Common myeloid progenitor, CD34-positive (primary cell): ENCODE results near the gene ALG8.

Source experiments
- CTCF ChIA-PET: fragments of 350-600 bp; sonication (Branson Sonifier 250); formaldehyde crosslinking; loops from one replicate; lab custom pipeline; 2021; ENCODE audit warnings: antibody characterized with exemption; lab: Charles Lee
- POLR2A ChIA-PET: fragments of 350-600 bp; sonication (Branson Sonifier 250); formaldehyde crosslinking; loops from one replicate; lab custom pipeline; 2021; ENCODE audit warnings: antibody characterized with exemption; lab: Charles Lee
- DNase-seq, 3 donors: peaks; one replicate each; pipeline versions ENCODE4 v3.0.0 to v3.0.0-alpha.2; 2013
- H3K27ac ChIP-seq, 2 experiments: 1 replicate in 1 of 2; 2 replicates in 1 of 2; pipeline ENCODE4 v1.7.0; 2013; ENCODE audit warnings: inconsistent platforms in 2 of 2, low read length in 2 of 2, mild to moderate bottlenecking in 2 of 2, low read depth in 1 of 2, moderate library complexity in 1 of 2; ENCODE audit not compliant: severe bottlenecking in 2 of 2, insufficient read depth in 1 of 2, poor library complexity in 1 of 2
- H3K27me3 ChIP-seq, 5 experiments: replicated peaks in 2 of 5; 1 replicate in 3 of 5; 2 replicates in 2 of 5; pipeline versions ENCODE4 v1.6.1 to v1.7.0; 2013; ENCODE audit warnings: low read length in 4 of 5, mild to moderate bottlenecking in 2 of 5, moderate library complexity in 2 of 5, inconsistent platforms in 1 of 5; ENCODE audit not compliant: insufficient read depth in 5 of 5, control insufficient read depth in 4 of 5
- H3K36me3 ChIP-seq, 4 experiments: 1 replicate in 2 of 4; 2 replicates in 2 of 4; pipeline versions ENCODE4 v1.6.1 to v1.7.0; 2013; ENCODE audit warnings: low read length in 3 of 4, control low read depth in 1 of 4, mild to moderate bottlenecking in 1 of 4; ENCODE audit not compliant: control insufficient read depth in 4 of 4, insufficient read depth in 4 of 4
- H3K4me1 ChIP-seq, 4 experiments: 1 replicate in 3 of 4; 2 replicates in 1 of 4; pipeline versions ENCODE4 v1.6.1 to v1.7.1; 2013; ENCODE audit warnings: low read length in 3 of 4, mild to moderate bottlenecking in 3 of 4, control low read depth in 1 of 4, inconsistent platforms in 1 of 4, moderate library complexity in 1 of 4; ENCODE audit not compliant: control insufficient read depth in 4 of 4, insufficient read depth in 4 of 4; ENCODE audit errors: control extremely low read depth in 1 of 4
- H3K4me3 ChIP-seq, 7 experiments: 1 replicate in 4 of 7; 2 replicates in 3 of 7; pipeline versions ENCODE4 v1.5.1 to v1.7.0; 2013; ENCODE audit warnings: mild to moderate bottlenecking in 7 of 7, low read length in 6 of 7, moderate library complexity in 6 of 7, inconsistent platforms in 2 of 7, low read depth in 2 of 7, control low read depth in 1 of 7; ENCODE audit not compliant: insufficient read depth in 4 of 7, control insufficient read depth in 1 of 7; ENCODE audit errors: extremely low read depth in 1 of 7
- H3K9me3 ChIP-seq, 5 experiments: 1 replicate in 4 of 5; 2 replicates in 1 of 5; pipeline versions ENCODE4 v1.6.1 to v1.7.1; 2013; ENCODE audit warnings: low read length in 4 of 5, mild to moderate bottlenecking in 2 of 5, inconsistent platforms in 1 of 5, low read depth in 1 of 5, moderate library complexity in 1 of 5; ENCODE audit not compliant: control insufficient read depth in 4 of 5, insufficient read depth in 2 of 5; ENCODE audit errors: control extremely low read depth in 1 of 5
- whole genome bisulfite sequencing: methylation state at CpG from one replicate; pipeline ENCODE4 v1.1.5; 2013; ENCODE audit not compliant: insufficient coverage; 5-methylcytosine and 5-hydroxymethylcytosine counted together

The ALG8 gene

GRCh38 chr11:78065203-78065602 is 74.2 kb downstream of the ALG8 start:
- no peak overlapping the region for H3K4me3 ChIP-seq
- 100% methylated on average over 1 of the region's 2 CpGs for WGBS
- H3K27me3 ChIP-seq: no peaks in the 10 kb centered on the region
- H3K9me3 ChIP-seq: no peaks in the 10 kb centered on the region
- CTCF ChIA-PET: interaction anchor here (1.2 kb wide), 1 partner anchor 17 kb away, joined by 5 read pairs; no protein-coding TSS in a partner anchor
- peaks cover 0 to 4% (median 0%) of the 10 kb centered on the region in 4 experiments for H3K4me1 ChIP-seq
- no peak overlapping the region for H3K27ac ChIP-seq
- H3K36me3 ChIP-seq: peaks cover 2 to 24% (median 13%) of the 10 kb centered on the region in 4 experiments
- DNase-seq: no peak
- POLR2A ChIA-PET: interaction anchor here (0.5 kb wide), 1 partner anchor 9 kb away, joined by 6 read pairs; no protein-coding TSS in a partner anchor

GRCh38 chr11:78063440-78064181 is 75.8 kb downstream of the ALG8 start, which contains the start of gene THRSP:
TSS of gene THRSP (plus strand) at chr11:78063861. CDS start at chr11:78063882, 21 bp downstream.
- H3K4me3 ChIP-seq: no peak within 1 kb of the TSS
- ChIA-PET POLR2A (no interaction called here), CTCF (interaction anchor here (0.7 kb wide), 1 partner anchor 20 kb away, joined by 3 read pairs; no protein-coding TSS in a partner anchor)
- peaks cover 0 to 4% (median 0%) of the 10 kb centered on the region in 4 experiments for H3K4me1 ChIP-seq
- no peaks in the 10 kb centered on the region for H3K27me3 ChIP-seq
- 98% methylated on average over 13 of the region's 14 CpGs for WGBS
- peaks cover 0 to 8% (median 3%) of the 10 kb centered on the region in 4 experiments for H3K36me3 ChIP-seq
- no peak for DNase-seq
- no peaks in the 10 kb centered on the region for H3K9me3 ChIP-seq
- H3K27ac ChIP-seq: no peak within 1 kb of the TSS

DNA sequence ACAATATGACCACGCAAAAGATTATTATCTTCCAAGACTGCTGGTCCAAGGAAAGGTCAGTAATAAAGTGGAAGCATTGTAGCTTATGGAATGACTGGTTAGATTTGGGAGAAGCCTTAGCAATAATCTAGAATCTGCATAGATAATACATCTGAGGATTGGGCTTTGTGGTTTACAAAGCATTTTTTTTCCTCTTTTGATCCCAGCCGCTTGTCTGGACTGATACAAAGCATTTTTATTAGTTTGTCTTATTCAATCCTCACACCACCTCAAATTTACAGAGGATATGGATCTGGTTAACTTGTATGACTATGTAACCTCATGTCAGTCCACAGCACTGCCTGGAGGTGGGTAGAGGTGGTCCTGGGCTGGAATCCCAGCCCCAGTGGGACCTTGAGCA is 76.8 kb downstream of the ALG8 start:
- ChIA-PET POLR2A (no interaction called here), CTCF (interaction anchor here (0.6 to 1.9 kb wide), 3 partner anchors 11 to 28 kb away, joined by 3 to 4 read pairs (median 4); no protein-coding TSS in a partner anchor)
- no peaks in the 10 kb centered on the region for H3K27me3 ChIP-seq
- no peak overlapping the region for H3K27ac ChIP-seq
- DNase-seq: no peak
- peaks cover 0 to 5% (median 2%) of the 10 kb centered on the region in 4 experiments for H3K36me3 ChIP-seq
- no CpG with 5 or more reads among the region's 2 CpGs for whole genome bisulfite sequencing
- H3K4me1 ChIP-seq: peaks cover 0 to 4% (median 0%) of the 10 kb centered on the region in 4 experiments
- no peaks in the 10 kb centered on the region for H3K9me3 ChIP-seq
- no peak overlapping the region for H3K4me3 ChIP-seq

GRCh38 chr11:78061921-78062311 is 77.5 kb downstream of the ALG8 start:
- H3K4me3 ChIP-seq: no peak overlapping the region
- POLR2A ChIA-PET: no interaction called here
- H3K27me3 ChIP-seq: no peaks in the 10 kb centered on the region
- 100% methylated on average over 2 of the region's 4 CpGs for WGBS
- CTCF ChIA-PET: interaction anchor here (1.9 kb wide), 1 partner anchor 11 kb away, joined by 4 read pairs; no protein-coding TSS in a partner anchor
- no peaks in the 10 kb centered on the region for H3K9me3 ChIP-seq
- H3K27ac ChIP-seq: no peak overlapping the region
- DNase-seq: no peak
- H3K4me1 ChIP-seq: peaks cover 0 to 4% (median 0%) of the 10 kb centered on the region in 4 experiments
- no peaks in the 10 kb centered on the region for H3K36me3 ChIP-seq

DNA sequence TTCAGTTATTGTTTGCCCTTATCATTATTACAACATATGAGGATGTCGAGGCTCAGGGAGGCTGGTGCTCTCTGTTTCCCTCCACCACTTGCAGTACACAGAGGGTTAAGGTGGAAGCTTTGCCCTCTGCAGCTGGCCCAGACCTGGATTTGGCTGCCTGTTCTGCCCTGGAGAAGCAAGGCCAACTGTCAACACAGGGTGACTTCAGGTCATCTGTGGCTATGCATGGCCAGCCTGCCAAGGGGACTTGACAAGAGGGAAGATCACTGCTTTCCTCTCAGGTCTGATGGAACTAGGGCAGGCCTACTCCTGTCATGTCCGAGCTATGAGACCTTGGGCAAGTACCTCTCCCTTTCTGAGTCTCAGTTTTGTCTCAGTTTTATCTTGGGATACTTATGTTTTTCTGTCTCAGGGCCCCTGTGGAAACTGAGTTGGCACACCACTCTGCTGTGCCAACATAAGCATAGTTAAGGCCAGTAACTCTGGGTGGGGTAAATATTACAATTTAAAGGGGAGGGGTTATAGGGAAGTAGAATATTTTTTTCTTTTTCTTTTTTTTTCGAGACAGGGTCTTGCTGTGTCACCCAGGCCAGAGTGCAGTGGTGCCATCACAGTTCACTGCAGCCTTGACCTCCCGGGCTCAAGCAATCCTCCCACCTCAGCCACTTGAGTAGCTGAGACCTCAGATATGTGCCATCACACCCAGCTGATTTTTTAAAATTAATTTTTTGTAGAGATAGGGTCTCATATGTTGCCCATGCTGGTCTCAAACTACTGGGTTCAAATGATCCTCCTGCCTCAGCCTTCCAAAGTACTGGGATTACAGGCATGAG is 78.1 kb downstream of the ALG8 start:
- Histone ChIP-seq H3K9me3 (no peaks in the 10 kb centered on the region), H3K36me3 (no peaks in the 10 kb centered on the region), H3K27me3 (no peaks in the 10 kb centered on the region), H3K27ac (no peak overlapping the region), H3K4me3 (no peak overlapping the region), H3K4me1 (peaks cover 0 to 4% (median 0%) of the 10 kb centered on the region in 4 experiments)
- POLR2A ChIA-PET: interaction anchor here (0.6 kb wide), 1 partner anchor 302 kb away, joined by 5 read pairs; no protein-coding TSS in a partner anchor
- DNase-seq: no peak
- CTCF ChIA-PET: interaction anchor here (0.6 to 1.9 kb wide), 2 partner anchors 10 to 33 kb away, joined by 3 to 4 read pairs; no protein-coding TSS in a partner anchor
- 60% methylated on average over 1 of the region's 4 CpGs for WGBS

DNA sequence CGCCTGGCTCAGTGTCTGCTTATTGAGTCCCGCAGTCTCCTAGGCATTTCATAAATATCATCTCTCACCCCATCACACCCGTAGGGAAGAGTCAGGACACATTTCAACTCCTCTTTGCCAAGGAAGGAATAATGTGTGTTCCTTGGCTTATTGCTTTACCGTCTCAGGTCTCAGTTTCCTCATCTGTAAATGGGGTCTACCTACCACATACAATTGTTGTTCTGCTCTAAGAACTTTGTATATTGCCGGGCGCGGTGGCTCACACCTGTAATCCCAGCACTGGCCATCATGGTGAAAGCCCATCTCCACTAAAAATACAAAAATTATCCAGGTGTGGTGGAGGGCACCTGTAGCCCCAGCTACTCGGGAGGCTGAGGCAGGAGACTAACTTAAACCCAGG is 78.9 kb downstream of the ALG8 start:
- no peaks in the 10 kb centered on the region for H3K36me3 ChIP-seq
- 98% methylated on average over 5 of the region's 8 CpGs for WGBS
- ChIA-PET POLR2A (interaction anchor here (0.6 kb wide), 1 partner anchor 9 kb away, joined by 3 read pairs; no protein-coding TSS in a partner anchor), CTCF (interaction anchor here (0.6 kb wide), 1 partner anchor 32 kb away, joined by 3 read pairs; no protein-coding TSS in a partner anchor)
- H3K4me3 ChIP-seq: no peak overlapping the region
- DNase-seq: no peak
- H3K4me1 ChIP-seq: peaks cover 0 to 4% (median 0%) of the 10 kb centered on the region in 4 experiments
- no peaks in the 10 kb centered on the region for H3K9me3 ChIP-seq
- no peaks in the 10 kb centered on the region for H3K27me3 ChIP-seq
- H3K27ac ChIP-seq: no peak overlapping the region
